Mesendoderm (in vitro differentiated cells): ENCODE data around the gene RTRAF.

Source experiments
- DNase-seq: peaks from one replicate; pipeline ENCODE4 v3.0.0; 2013
- H2AK5ac ChIP-seq: 2 replicates; pipeline ENCODE4 v1.6.1; 2013; ENCODE audit warnings: low read length, inconsistent platforms
- H2BK120ac ChIP-seq: 2 replicates; pipeline ENCODE4 v1.6.1; 2013; ENCODE audit warnings: low read depth, mild to moderate bottlenecking, low read length, moderate library complexity, mixed read lengths
- H2BK15ac ChIP-seq: replicated peaks from 2 replicates; pipeline ENCODE4 v1.6.1; 2013; ENCODE audit warnings: low read depth, mild to moderate bottlenecking, moderate library complexity
- H2BK5ac ChIP-seq: 2 replicates; pipeline ENCODE4 v1.6.1; 2013; ENCODE audit warnings: low read length, inconsistent platforms
- H3K18ac ChIP-seq: 2 replicates; pipeline ENCODE4 v1.6.1; 2013; ENCODE audit warnings: mild to moderate bottlenecking, low read length, mixed read lengths
- H3K23ac ChIP-seq: one replicate; pipeline ENCODE4 v1.6.1; 2013; ENCODE audit warnings: low read length
- H3K27ac ChIP-seq: 2 replicates; pipeline ENCODE4 v1.5.1; 2013; ENCODE audit warnings: low read depth, mild to moderate bottlenecking, inconsistent platforms, low read length, moderate library complexity
- H3K27me3 ChIP-seq: 2 replicates; pipeline ENCODE4 v1.6.1; 2013; ENCODE audit warnings: low read length, control low read depth, mild to moderate bottlenecking, inconsistent platforms; ENCODE audit not compliant: insufficient read depth, poor library complexity
- H3K36me3 ChIP-seq: 2 replicates; pipeline ENCODE4 v1.6.1; 2013; ENCODE audit warnings: low read length, inconsistent platforms; ENCODE audit not compliant: control insufficient read depth, insufficient read depth
- H3K4ac ChIP-seq: one replicate; pipeline ENCODE4 v1.6.1; 2013; ENCODE audit warnings: low read depth, mild to moderate bottlenecking, low read length, moderate library complexity
- H3K4me1 ChIP-seq: 2 replicates; pipeline ENCODE4 v1.6.1; 2013; ENCODE audit warnings: low read depth, low read length, inconsistent platforms; ENCODE audit not compliant: control insufficient read depth
- H3K4me2 ChIP-seq: 2 replicates; pipeline ENCODE4 v1.6.1; 2013; ENCODE audit warnings: low read length
- H3K4me3 ChIP-seq: 2 replicates; pipeline ENCODE4 v1.5.1; 2013; ENCODE audit warnings: mild to moderate bottlenecking, low read length
- H3K56ac ChIP-seq: one replicate; pipeline ENCODE4 v1.6.1; 2013; ENCODE audit warnings: low read length
- H3K79me1 ChIP-seq: 2 replicates; pipeline ENCODE4 v1.6.1; 2013; ENCODE audit warnings: low read length, inconsistent platforms
- H3K79me2 ChIP-seq: 2 replicates; pipeline ENCODE4 v1.6.1; 2013; ENCODE audit warnings: mild to moderate bottlenecking, low read length; ENCODE audit not compliant: control insufficient read depth, insufficient read depth
- H3K9ac ChIP-seq: 2 replicates; pipeline ENCODE4 v1.6.1; 2013; ENCODE audit warnings: low read length, inconsistent platforms
- H4K5ac ChIP-seq: one replicate; pipeline ENCODE4 v1.6.1; 2013; ENCODE audit warnings: low read length
- H4K8ac ChIP-seq: one replicate; pipeline ENCODE4 v1.6.1; 2013; ENCODE audit warnings: low read depth, mild to moderate bottlenecking, control low read depth, low read length, moderate library complexity
- WGBS: extraction: QIAGEN DNeasy Blood & Tissue Kit; methylation state at CpG from one replicate; pipeline ENCODE4 v1.1.7; 2013; ENCODE audit warnings: low lambda C conversion rate, missing lambda C conversion rate; ENCODE audit not compliant: insufficient coverage; ENCODE audit errors: extremely low coverage; 5-methylcytosine and 5-hydroxymethylcytosine counted together

RTRAF gene

DNA sequence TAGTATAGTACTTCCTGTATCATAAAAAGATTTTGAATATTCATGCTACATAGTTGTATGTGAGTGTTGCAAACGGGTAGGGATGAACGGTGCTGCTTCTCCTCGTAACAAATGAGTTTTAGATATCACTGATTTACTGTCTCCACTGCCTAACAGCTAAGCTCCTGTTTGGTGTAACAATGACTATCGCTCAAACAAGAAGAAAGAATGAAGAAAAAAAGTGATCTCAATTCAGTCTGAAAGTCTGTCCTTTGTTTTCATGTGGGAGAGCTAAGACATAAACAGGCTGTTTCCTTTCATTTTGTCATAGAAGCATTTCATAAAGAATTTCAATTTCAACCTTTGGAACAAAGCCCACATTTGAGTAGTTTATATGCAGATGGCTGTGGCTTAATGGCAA, 26.1 kb upstream of the RTRAF start:
- no peak overlapping the region for H4K5ac ChIP-seq
- H2AK5ac ChIP-seq, result no peak overlapping the region
- H3K4me3 ChIP-seq, result no peak overlapping the region
- H3K4me2 ChIP-seq, result no peak overlapping the region
- H3K23ac ChIP-seq, result no peak overlapping the region
- no peak overlapping the region for H3K27ac ChIP-seq
- H4K8ac ChIP-seq, result no peak overlapping the region
- DNase-seq, result no peak
- no peak overlapping the region for H3K9ac ChIP-seq
- no peaks in the 10 kb centered on the region for H3K4me1 ChIP-seq
- H2BK5ac ChIP-seq, result no peak overlapping the region
- no CpG with 5 or more reads among the region's 4 CpGs for WGBS
- no peak overlapping the region for H3K56ac ChIP-seq
- no peaks in the 10 kb centered on the region for H3K79me1 ChIP-seq
- H3K36me3 ChIP-seq, result no peaks in the 10 kb centered on the region
- H3K27me3 ChIP-seq, result no peaks in the 10 kb centered on the region
- no peak overlapping the region for H2BK15ac ChIP-seq
- no peak overlapping the region for H3K4ac ChIP-seq
- no peak overlapping the region for H3K18ac ChIP-seq
- no peaks in the 10 kb centered on the region for H3K79me2 ChIP-seq
- H2BK120ac ChIP-seq, result no peak overlapping the region

DNA sequence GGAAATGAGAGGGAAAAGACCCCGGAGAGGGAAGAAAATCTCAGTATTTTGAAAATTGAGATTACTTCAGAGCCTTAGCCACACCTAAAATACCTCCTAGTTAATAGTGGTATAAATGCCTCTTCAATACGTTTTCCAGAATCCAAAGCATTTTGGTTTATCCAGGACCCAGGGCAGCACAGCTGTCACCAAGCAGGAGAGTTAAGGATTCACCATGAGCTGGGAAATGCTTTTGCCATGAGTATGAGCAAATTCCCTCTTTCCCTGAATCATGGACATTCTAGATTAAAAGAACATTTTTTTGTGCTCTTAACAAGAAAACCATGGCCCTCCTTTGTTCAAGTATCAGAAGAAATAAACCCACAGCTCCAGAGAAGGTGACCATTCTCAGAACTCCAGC, 21.8 kb upstream of the RTRAF start:
- no peak overlapping the region for H4K5ac ChIP-seq
- H3K79me1 ChIP-seq, result no peaks in the 10 kb centered on the region
- no peaks in the 10 kb centered on the region for H3K36me3 ChIP-seq
- no peaks in the 10 kb centered on the region for H3K4me1 ChIP-seq
- whole genome bisulfite sequencing, result no CpG with 5 or more reads among the region's 2 CpGs
- no peak overlapping the region for H3K4ac ChIP-seq
- no peak overlapping the region for H3K27ac ChIP-seq
- H3K9ac ChIP-seq, result no peak overlapping the region
- H3K23ac ChIP-seq, result no peak overlapping the region
- H3K79me2 ChIP-seq, result no peaks in the 10 kb centered on the region
- no peak overlapping the region for H2BK15ac ChIP-seq
- no peak overlapping the region for H2AK5ac ChIP-seq
- H3K56ac ChIP-seq, result no peak overlapping the region
- H2BK5ac ChIP-seq, result no peak overlapping the region
- H3K4me2 ChIP-seq, result no peak overlapping the region
- H2BK120ac ChIP-seq, result no peak overlapping the region
- no peak overlapping the region for H3K18ac ChIP-seq
- no peak overlapping the region for H3K4me3 ChIP-seq
- no peak for DNase-seq
- H3K27me3 ChIP-seq, result no peaks in the 10 kb centered on the region
- H4K8ac ChIP-seq, result no peak overlapping the region

DNA sequence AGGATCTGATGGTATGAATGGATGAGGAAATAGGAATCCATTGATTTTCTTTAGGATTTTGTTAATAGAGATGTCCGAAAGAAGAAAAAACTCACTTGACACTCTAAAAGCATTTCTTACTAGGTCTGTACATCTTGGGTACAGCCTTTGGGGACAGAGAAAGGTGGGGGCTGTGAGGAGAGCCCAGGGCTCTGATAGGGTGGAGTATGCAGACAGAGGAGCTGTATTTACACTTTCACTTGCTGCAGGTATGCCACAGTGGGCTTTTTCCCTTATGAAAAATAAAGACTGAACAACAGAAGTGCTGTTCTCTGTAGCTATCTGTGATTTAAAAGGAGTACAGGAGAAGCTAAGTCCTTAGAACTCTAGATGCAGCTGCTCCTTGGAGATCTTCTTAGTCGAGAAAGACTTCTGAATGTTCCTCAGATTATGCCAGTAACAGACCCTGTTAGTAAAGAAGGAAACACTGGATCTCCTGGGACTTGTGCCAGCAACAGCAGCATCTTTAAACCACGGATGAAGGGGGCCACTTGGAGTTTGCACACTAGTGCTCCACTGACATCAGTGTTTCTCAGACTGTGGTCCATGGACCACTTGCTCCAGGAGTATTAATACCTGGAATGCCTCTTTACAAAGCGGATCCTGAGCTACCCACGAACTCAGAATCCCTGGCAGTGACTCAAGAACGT, 19.4 kb upstream of the RTRAF start:
- Histone ChIP-seq H3K9ac (no peak overlapping the region), H3K4me3 (no peak overlapping the region), H2AK5ac (no peak overlapping the region), H4K5ac (no peak overlapping the region), H3K4me2 (no peak overlapping the region), H2BK5ac (no peak overlapping the region), H4K8ac (no peak overlapping the region), H3K56ac (no peak overlapping the region), H3K4me1 (no peaks in the 10 kb centered on the region), H3K23ac (no peak overlapping the region), H3K27ac (no peak overlapping the region), H3K36me3 (no peaks in the 10 kb centered on the region), H2BK120ac (no peak overlapping the region), H3K18ac (no peak overlapping the region), H3K27me3 (no peaks in the 10 kb centered on the region), H3K79me1 (no peaks in the 10 kb centered on the region), H3K4ac (no peak overlapping the region), H2BK15ac (no peak overlapping the region), H3K79me2 (no peaks in the 10 kb centered on the region)
- no CpG with 5 or more reads among the region's 6 CpGs for WGBS
- no peak for DNase-seq

DNA sequence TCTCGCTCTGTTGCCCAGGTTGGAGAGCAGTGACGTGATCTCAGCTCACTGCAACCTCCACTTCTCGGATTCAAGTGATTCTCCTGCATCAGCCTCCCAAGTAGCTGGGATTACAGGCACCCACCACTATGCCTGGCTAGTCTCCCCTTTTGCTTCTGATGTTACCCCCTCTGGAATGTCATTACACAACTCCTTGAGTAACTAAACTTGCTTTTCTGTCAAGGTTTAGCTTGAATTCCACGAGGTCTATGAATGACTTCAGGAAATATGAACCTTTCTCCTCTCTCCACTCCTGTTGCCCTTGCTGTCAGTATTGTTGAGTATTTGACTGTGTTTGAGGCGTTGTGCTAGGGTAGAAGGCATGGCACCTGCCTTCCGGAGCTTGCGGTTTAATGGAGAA, 16.8 kb upstream of the RTRAF start:
- Histone ChIP-seq H3K27ac (no peak overlapping the region), H2BK120ac (no peak overlapping the region), H3K23ac (no peak overlapping the region), H3K18ac (no peak overlapping the region), H3K79me1 (no peaks in the 10 kb centered on the region), H2AK5ac (no peak overlapping the region), H3K4me3 (no peak overlapping the region), H3K56ac (no peak overlapping the region), H3K36me3 (no peaks in the 10 kb centered on the region), H4K8ac (no peak overlapping the region), H3K4me1 (no peaks in the 10 kb centered on the region), H3K27me3 (no peaks in the 10 kb centered on the region), H3K4me2 (no peak overlapping the region), H2BK5ac (no peak overlapping the region), H4K5ac (no peak overlapping the region), H2BK15ac (no peak overlapping the region), H3K9ac (no peak overlapping the region), H3K4ac (no peak overlapping the region), H3K79me2 (no peaks in the 10 kb centered on the region)
- no peak for DNase-seq
- no CpG with 5 or more reads among the region's 7 CpGs for WGBS

DNA sequence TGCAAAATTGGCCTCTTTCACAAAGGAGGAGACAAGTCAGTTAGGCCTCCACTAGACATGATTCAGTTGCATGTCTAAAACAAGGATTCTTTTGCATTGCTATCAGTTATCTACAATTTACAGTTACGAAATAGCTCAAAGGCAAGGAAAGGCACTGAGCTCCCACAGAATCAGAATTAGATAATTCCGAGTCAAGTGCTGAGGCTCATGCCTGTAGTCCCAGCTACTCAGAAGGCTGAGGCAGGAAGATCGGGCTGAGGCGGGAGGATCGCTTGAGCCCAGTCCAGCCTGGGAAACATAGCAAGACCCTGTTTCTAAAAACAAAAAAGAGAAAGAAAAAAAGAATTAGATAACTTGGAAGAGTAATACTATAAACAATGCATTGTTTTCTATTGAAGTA, 12.3 kb upstream of the RTRAF start:
- WGBS, result no CpG with 5 or more reads among the region's 5 CpGs
- no peak overlapping the region for H4K8ac ChIP-seq
- no peak overlapping the region for H3K4me2 ChIP-seq
- H3K4me1 ChIP-seq, result no peaks in the 10 kb centered on the region
- H3K23ac ChIP-seq, result no peak overlapping the region
- H2BK15ac ChIP-seq, result no peak overlapping the region
- H2BK120ac ChIP-seq, result no peak overlapping the region
- H2AK5ac ChIP-seq, result no peak overlapping the region
- no peak overlapping the region for H3K27ac ChIP-seq
- H3K79me1 ChIP-seq, result no peaks in the 10 kb centered on the region
- H4K5ac ChIP-seq, result no peak overlapping the region
- no peak overlapping the region for H2BK5ac ChIP-seq
- H3K79me2 ChIP-seq, result no peaks in the 10 kb centered on the region
- DNase-seq, result no peak
- no peak overlapping the region for H3K9ac ChIP-seq
- no peak overlapping the region for H3K4ac ChIP-seq
- H3K56ac ChIP-seq, result no peak overlapping the region
- no peak overlapping the region for H3K4me3 ChIP-seq
- H3K18ac ChIP-seq, result no peak overlapping the region
- no peaks in the 10 kb centered on the region for H3K27me3 ChIP-seq
- no peaks in the 10 kb centered on the region for H3K36me3 ChIP-seq

DNA sequence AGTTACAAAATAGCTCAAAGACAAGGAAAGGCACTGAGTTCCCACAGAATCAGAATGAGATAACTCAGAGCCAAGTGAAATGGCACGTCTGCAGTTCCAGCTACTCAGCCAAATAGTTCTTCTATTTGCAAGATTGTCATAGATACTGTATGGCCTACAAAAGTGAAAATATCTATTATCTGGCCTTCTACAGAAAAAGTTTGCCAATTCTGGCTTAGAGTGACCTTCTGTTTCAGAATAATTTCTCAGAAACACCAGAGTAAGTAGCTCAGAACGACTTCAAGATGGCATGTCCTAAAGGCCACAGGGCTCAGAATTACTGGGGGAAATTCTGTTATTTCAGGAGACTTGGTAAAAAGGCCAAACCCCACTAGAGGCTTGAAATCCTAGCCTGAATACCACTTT, 10.7 kb upstream of the RTRAF start:
- H3K79me1 ChIP-seq, result no peaks in the 10 kb centered on the region
- H3K23ac ChIP-seq, result no peak overlapping the region
- H4K8ac ChIP-seq, result no peak overlapping the region
- no peak overlapping the region for H2BK5ac ChIP-seq
- H3K36me3 ChIP-seq, result no peaks in the 10 kb centered on the region
- no peak overlapping the region for H2AK5ac ChIP-seq
- no peak overlapping the region for H2BK120ac ChIP-seq
- no peak overlapping the region for H3K18ac ChIP-seq
- no peaks in the 10 kb centered on the region for H3K27me3 ChIP-seq
- H4K5ac ChIP-seq, result no peak overlapping the region
- H3K79me2 ChIP-seq, result no peaks in the 10 kb centered on the region
- no peak overlapping the region for H3K4me3 ChIP-seq
- H3K27ac ChIP-seq, result no peak overlapping the region
- no peaks in the 10 kb centered on the region for H3K4me1 ChIP-seq
- DNase-seq, result no peak
- no peak overlapping the region for H2BK15ac ChIP-seq
- no peak overlapping the region for H3K9ac ChIP-seq
- H3K56ac ChIP-seq, result no peak overlapping the region
- H3K4ac ChIP-seq, result no peak overlapping the region
- WGBS, result no CpG with 5 or more reads among the region's 2 CpGs
- H3K4me2 ChIP-seq, result no peak overlapping the region
